ENCODE results near the gene MON2.

Gene MON2

DNA sequence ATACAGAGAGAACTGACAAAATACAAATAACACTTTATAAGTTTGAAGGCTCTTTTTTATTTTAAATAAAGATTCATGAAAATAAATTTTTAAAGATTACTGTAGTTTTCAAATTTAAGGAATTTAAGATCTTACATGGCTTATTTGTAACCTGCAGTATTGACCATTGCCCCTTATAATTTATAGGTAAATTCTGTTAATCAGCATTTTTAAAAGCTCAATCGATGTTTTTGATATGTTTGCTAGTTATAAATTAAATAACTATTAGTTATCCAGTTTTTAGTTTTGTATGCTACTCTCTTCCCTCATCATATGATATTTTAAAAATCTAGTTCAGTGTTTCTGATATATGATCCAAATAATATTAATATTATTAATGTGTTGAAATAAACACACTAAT, 109.9 kb downstream of the MON2 start:
- TF ChIP-seq SIN3A (IDR thresholded peaks at IDR 0.05; ENCODE audit: borderline replicate concordance, insufficient read depth, low read length) (no peak), FOXP2 (optimal IDR thresholded peaks at IDR 0.05; ENCODE audit: borderline replicate concordance, extremely low read depth, extremely low read length, insufficient read depth) (no peak), REST (IDR thresholded peaks at IDR 0.05; ENCODE audit: insufficient read depth in 1 of 2, low read depth in 2 of 2, low read length in 2 of 2) (no peak), TAF1 (IDR thresholded peaks at IDR 0.05; ENCODE audit: borderline replicate concordance, insufficient read depth, low read length) (no peak), POLR2AphosphoS5 (IDR thresholded peaks at IDR 0.05; ENCODE audit: low read depth, low read length) (no peak)

DNA sequence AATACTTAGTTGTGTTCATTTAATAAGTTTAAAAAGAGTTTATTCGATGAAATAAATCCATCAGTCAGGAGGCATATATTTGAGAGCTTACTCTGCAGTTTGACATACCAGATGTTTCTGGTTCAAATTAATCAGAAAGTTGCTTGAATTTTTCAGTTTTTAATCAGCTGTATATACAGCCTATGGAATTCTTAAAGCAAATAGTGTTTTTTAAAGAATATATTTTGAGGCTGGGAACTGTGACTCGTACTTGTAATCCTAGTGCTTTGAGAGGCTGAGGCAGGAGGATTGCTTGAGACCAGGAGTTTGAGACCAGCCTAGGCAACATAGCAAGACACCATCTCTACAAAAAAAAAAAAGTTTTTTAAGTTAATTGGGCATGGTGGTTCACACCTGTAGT, 112.1 kb downstream of the MON2 start:
- no peak for TF ChIP-seq SIN3A (IDR thresholded peaks at IDR 0.05; ENCODE audit: borderline replicate concordance, insufficient read depth, low read length)
- TF ChIP-seq FOXP2 (optimal IDR thresholded peaks at IDR 0.05; ENCODE audit: borderline replicate concordance, extremely low read depth, extremely low read length, insufficient read depth): no peak
- no peak for TF ChIP-seq TAF1 (IDR thresholded peaks at IDR 0.05; ENCODE audit: borderline replicate concordance, insufficient read depth, low read length)
- TF ChIP-seq POLR2AphosphoS5 (IDR thresholded peaks at IDR 0.05; ENCODE audit: low read depth, low read length): no peak
- no peak for TF ChIP-seq REST (IDR thresholded peaks at IDR 0.05; ENCODE audit: insufficient read depth in 1 of 2, low read depth in 2 of 2, low read length in 2 of 2)

DNA sequence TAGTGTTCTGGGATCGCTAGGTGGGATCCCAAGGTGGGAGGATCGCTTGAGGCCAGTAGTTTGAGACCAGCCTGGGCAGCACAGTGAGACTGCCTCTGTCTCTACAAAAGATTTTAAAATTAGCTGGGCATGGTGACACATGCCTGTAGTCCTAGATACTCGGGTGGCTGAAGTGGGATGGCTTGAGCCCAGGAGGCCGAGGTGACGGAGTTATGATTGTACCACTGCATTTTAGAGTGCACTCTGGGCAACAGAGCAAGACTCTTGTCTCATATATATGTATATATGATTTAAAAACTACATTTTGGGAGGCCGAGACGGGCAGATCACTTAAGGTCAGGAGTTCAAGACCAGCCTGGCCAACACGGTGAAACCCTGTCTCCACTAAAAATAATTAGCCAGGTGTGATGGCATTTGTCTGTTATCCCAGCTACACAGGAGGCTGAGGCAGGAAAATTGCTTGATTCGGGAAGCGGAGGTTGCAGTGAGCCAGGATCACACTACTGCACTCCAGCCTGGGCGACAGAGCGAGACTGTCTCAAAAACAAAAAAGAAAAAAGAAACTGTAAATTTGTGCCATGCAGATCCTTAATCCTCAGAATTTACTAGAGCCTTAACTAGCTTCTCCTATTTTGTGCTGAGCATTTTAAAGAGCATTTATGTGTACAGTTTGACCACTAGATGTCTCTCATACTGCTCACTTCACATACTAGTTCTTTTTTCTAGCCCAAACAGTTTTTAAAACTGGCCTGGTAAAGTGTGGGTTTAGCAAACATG, 114.8 kb downstream of the MON2 start:
- no peak for TF ChIP-seq FOXP2 (optimal IDR thresholded peaks at IDR 0.05; ENCODE audit: borderline replicate concordance, extremely low read depth, extremely low read length, insufficient read depth)
- TF ChIP-seq REST (IDR thresholded peaks at IDR 0.05; ENCODE audit: insufficient read depth in 1 of 2, low read depth in 2 of 2, low read length in 2 of 2): no peak
- no peak for TF ChIP-seq POLR2AphosphoS5 (IDR thresholded peaks at IDR 0.05; ENCODE audit: low read depth, low read length)
- TF ChIP-seq TAF1 (IDR thresholded peaks at IDR 0.05; ENCODE audit: borderline replicate concordance, insufficient read depth, low read length): no peak
- TF ChIP-seq SIN3A (IDR thresholded peaks at IDR 0.05; ENCODE audit: borderline replicate concordance, insufficient read depth, low read length): no peak

DNA sequence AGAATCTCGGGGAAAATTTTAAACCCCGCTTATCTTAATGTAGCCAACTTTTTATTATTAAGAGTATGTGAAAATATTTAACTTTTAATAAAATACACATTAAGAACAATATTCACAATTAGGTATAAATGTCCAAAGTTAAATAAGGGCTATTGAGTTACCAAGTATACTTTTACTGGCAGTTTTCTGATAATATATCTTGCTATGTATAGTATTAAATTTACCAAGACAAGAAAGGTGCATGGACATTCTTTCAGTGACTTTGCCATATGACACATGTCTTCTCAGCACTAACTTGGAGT, 115.4 kb downstream of the MON2 start:
- TF ChIP-seq TAF1 (IDR thresholded peaks at IDR 0.05; ENCODE audit: borderline replicate concordance, insufficient read depth, low read length): no peak
- no peak for TF ChIP-seq SIN3A (IDR thresholded peaks at IDR 0.05; ENCODE audit: borderline replicate concordance, insufficient read depth, low read length)
- no peak for TF ChIP-seq FOXP2 (optimal IDR thresholded peaks at IDR 0.05; ENCODE audit: borderline replicate concordance, extremely low read depth, extremely low read length, insufficient read depth)
- no peak for TF ChIP-seq REST (IDR thresholded peaks at IDR 0.05; ENCODE audit: insufficient read depth in 1 of 2, low read depth in 2 of 2, low read length in 2 of 2)
- TF ChIP-seq POLR2AphosphoS5 (IDR thresholded peaks at IDR 0.05; ENCODE audit: low read depth, low read length): no peak

Measured in PFSK-1 (cell line).